ENCODE measurements around the gene TRAF2. TPM values are rescaled to one million over a fixed set of nuclear protein-coding genes. Genes with fewer than 3 reads are reported as not detected.

The TRAF2 gene
- total and polyA plus RNA-seq, 2 of the 8 experiments (the other 6 are each of a cell fraction or from before 2014, with no cell fraction given) = 26.9 to 50.2 TPM

DNA sequence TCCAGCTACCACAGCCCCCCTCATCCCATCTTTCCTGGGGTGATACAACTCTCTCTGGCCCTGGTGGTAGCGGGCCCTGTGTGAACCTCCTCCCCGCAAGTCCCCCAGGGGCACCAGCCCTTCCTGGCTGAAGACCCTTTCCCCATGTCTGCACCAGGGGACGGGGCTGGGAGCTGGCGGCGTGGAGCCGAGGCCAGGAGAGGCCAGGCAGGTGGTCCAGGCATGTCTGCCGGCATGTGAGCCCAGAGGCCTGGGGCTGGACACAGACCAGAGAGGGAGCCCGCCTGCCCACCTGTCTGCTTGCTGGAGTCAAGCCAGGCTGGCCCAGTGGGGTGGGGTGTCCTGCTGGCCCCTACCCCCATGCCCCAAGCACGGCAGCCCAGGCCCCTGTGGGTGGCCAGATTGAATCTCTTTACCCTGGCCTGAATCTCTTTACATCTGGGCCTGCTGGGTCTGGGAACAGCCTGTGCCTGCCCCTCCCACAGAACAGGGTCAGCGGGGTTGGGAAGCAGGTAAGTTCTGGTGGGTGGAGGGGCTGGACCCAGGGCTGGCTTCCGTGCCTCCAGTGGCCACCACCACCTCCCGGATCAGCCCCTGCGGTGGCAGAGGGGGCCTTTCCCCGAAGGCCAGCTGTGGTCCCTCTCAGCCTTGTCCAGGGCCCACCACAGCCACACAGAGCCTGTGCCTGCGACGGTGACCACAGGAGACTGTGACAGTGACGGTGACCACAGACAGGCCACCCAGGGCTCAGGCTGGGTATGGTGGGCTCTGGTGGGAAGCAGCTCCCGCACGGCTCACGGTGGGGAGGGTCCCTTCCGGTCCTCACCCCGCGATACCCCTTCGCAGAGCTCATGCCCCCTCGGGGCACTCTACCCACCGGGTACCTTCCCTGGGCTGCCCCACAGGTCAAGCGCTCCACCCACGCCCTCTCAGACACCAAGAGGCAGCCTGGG is 72.9 kb downstream of the TRAF2 start (continued):
- TF ChIP-seq BRCA1 (IDR thresholded peaks at IDR 0.05; ENCODE audit: low read depth, low read length) (no peak), EZH2 (IDR thresholded peaks at IDR 0.05; ENCODE audit: low read depth, low read length, severe bottlenecking) (no peak), TBP (IDR thresholded peaks at IDR 0.05; ENCODE audit: low read depth, low read length) (no peak)

All from H1 (cell line).